ENCODE data around the gene MAP3K9.

- no peak for TF ChIP-seq GATA2 (IDR thresholded peaks at IDR 0.05; ENCODE audit: low read depth, low read length)
- TF ChIP-seq GATA3 (IDR thresholded peaks at IDR 0.05; ENCODE audit: low read depth, low read length): no peak
Measured at GRCh38 chr14:70845601-70846000, 36.3 kb upstream of the MAP3K9 start.
